ENCODE measurements around the gene UBE4A. TPM values are rescaled to one million over a fixed set of nuclear protein-coding genes. Genes with fewer than 3 reads are reported as not detected.

Gene UBE4A
- polyA plus RNA-seq, 1 of the 3 experiments (the other 2 are of a cell fraction) = 7.7 TPM

- no peak for TF ChIP-seq IRF3 (IDR thresholded peaks at IDR 0.05; ENCODE audit: low read depth, low read length)
Measured at GRCh38 chr11:118434553-118435289, 75.3 kb downstream of the UBE4A start (continued).

GRCh38 chr11:118435290-118435892 is 76.0 kb downstream of the UBE4A start:
- Histone ChIP-seq H3K9me2 (no peaks in the 10 kb centered on the region), H3K4me2 (peak overlapping the region; percentile 98), H2AFZ (ENCODE audit: low read depth) (peak overlapping the region; percentile 92), H3K9me3 (no peaks in the 10 kb centered on the region), H3F3A (replicated peaks; ENCODE audit: insufficient read depth) (peaks cover 28% of the 10 kb centered on the region), H3K79me2 (ENCODE audit: insufficient read depth) (peaks cover 39% of the 10 kb centered on the region), H3K4me3 (ENCODE audit: low read depth in 2 of 2, low read length in 1 of 2) (peak overlapping the region; percentile 68 to 77), H3K27me3 (ENCODE audit: insufficient read depth) (no peaks in the 10 kb centered on the region), H3K27ac (ENCODE audit: low read depth in 2 of 2, low read length in 1 of 2) (peak overlapping the region; percentile 80 to 99), H3K4me1 (ENCODE audit: control insufficient read depth in 1 of 2, insufficient read depth in 2 of 2, low read depth in 1 of 2, low read length in 1 of 2) (peaks cover 19 to 31% of the 10 kb centered on the region in 2 experiments; a peak in 3 of 4 replicates), H4K20me1 (ENCODE audit: insufficient read depth) (peaks cover 30% of the 10 kb centered on the region), H3K36me3 (replicated peaks in 1 of 2; ENCODE audit: control insufficient read depth in 1 of 2, insufficient read depth in 2 of 2, low read length in 1 of 2) (peaks cover 8 to 13% of the 10 kb centered on the region in 2 experiments), H3K9ac (peak overlapping the region; percentile 63)
- under 1% methylated on average over 29 of the region's 34 CpGs for WGBS (ENCODE audit: low lambda C conversion rate)
- CTCF ChIA-PET = interaction anchor here (0.6 to 1.4 kb wide), 3 partner anchors 12 to 1129 kb away, joined by 3 to 4 read pairs (median 3); no protein-coding TSS in a partner anchor
- POLR2A ChIA-PET = interaction anchor here (0.6 to 1.6 kb wide), 10 partner anchors 9 to 109 kb away, joined by 3 to 5 read pairs (median 4); partner anchors contain the start of gene ATP5MG
- DNase-seq = peak; percentile 83
- TF ChIP-seq MEF2A (IDR thresholded peaks at IDR 0.05; ENCODE audit: borderline replicate concordance, low read depth) = no peak
- peak; percentile 59 for TF ChIP-seq MAX (IDR thresholded peaks at IDR 0.05; ENCODE audit: low read depth)
- no peak for TF ChIP-seq FOSL2 (IDR thresholded peaks at IDR 0.05; ENCODE audit: borderline replicate concordance, low read depth)
- TF ChIP-seq ZBTB33 (IDR thresholded peaks at IDR 0.05; ENCODE audit: borderline replicate concordance, low read depth) = no peak
- no peak for TF ChIP-seq NFIC (IDR thresholded peaks at IDR 0.05; ENCODE audit: borderline replicate concordance)
- peak in 1 of 2 experiments; percentile 26; a peak in 1 of 4 replicates for TF ChIP-seq EP300 (IDR thresholded peaks at IDR 0.05; ENCODE audit: borderline replicate concordance in 1 of 2, low read depth in 1 of 2, low read length in 1 of 2)
- TF ChIP-seq GABPA (IDR thresholded peaks at IDR 0.05; ENCODE audit: low read depth) = 0 out of 2 replicates have a peak, but pooled peaks have one; percentile 34
- no peak for TF ChIP-seq REST (IDR thresholded peaks at IDR 0.05; ENCODE audit: low read depth, low read length)
- no peak for TF ChIP-seq PBX3 (IDR thresholded peaks at IDR 0.05)
- no peak for TF ChIP-seq TEAD4 (IDR thresholded peaks at IDR 0.05; ENCODE audit: borderline replicate concordance, insufficient read depth)
- TF ChIP-seq SMC3 (IDR thresholded peaks at IDR 0.05; ENCODE audit: low read depth, low read length) = peak; percentile 2; the same call in 1 of the 2 replicates
- peak; percentile 17; the same call in 1 of the 2 replicates for TF ChIP-seq GATA2 (CRISPR knock-in tag; IDR thresholded peaks at IDR 0.05)
- TF ChIP-seq TCF12 (IDR thresholded peaks at IDR 0.05) = peak; percentile 39; the same call in 1 of the 2 replicates
- TF ChIP-seq SIN3A (IDR thresholded peaks at IDR 0.05; ENCODE audit: borderline replicate concordance, low read depth, low read length) = no peak
- TF ChIP-seq CTCF (IDR thresholded peaks at IDR 0.05) = no peak
- peak; percentile 26; the same call in 1 of the 2 replicates for TF ChIP-seq TAF1 (IDR thresholded peaks at IDR 0.05; ENCODE audit: borderline replicate concordance, low read depth, low read length)
- no peak for TF ChIP-seq RFX5 (IDR thresholded peaks at IDR 0.05; ENCODE audit: low read length)
- TF ChIP-seq JUND (IDR thresholded peaks at IDR 0.05) = no peak

All from SK-N-SH (cell line).